HL-60/S4 treated with phorbol 12-myristate 13-acetate at 8.2 ng/mL for 4 days and 3 days (cell line): ENCODE measurements around the gene ATXN2.
"Not testable (repeated sequence)": the region's sequence is repeated elsewhere in the genome, so short reads cannot be mapped to it uniquely, and the experiment has no call there.

Experiments
- in situ Hi-C: fragments of 300-500 bp; cut with MboI; formaldehyde crosslinking; loops from 2 replicates; pipeline ENCODE4 v1.15.0; 2022; ENCODE audit warnings: low sequenced_read_pairs

The ATXN2 gene

GRCh38 chr12:111602348-111602747, 3.2 kb upstream of the ATXN2 start:
- in situ Hi-C loops = no loop called here

- in situ Hi-C loops = not testable (repeated sequence)
Observed at GRCh38 chr12:111600986-111601385, 1.9 kb upstream of the ATXN2 start.

GRCh38 chr12:111600205-111600642, 1.1 kb upstream of the ATXN2 start:
- in situ Hi-C loops = no loop called here

- in situ Hi-C loops = no loop called here
Observed at GRCh38 chr12:111599453-111600204, 514 bp upstream of the ATXN2 start.

GRCh38 chr12:111597831-111598636, 1.1 kb downstream of the ATXN2 start:
- in situ Hi-C loops = no loop called here

- in situ Hi-C loops = no loop called here
Observed at GRCh38 chr12:111596985-111597830, 1.9 kb downstream of the ATXN2 start.

- in situ Hi-C loops = not testable (repeated sequence)
Observed at GRCh38 chr12:111595341-111595835, 3.7 kb downstream of the ATXN2 start.

GRCh38 chr12:111591399-111592010, 7.6 kb downstream of the ATXN2 start:
- in situ Hi-C loops = not testable (repeated sequence)

- in situ Hi-C loops = no loop called here
Observed at GRCh38 chr12:111590552-111590951, 8.6 kb downstream of the ATXN2 start.

- in situ Hi-C loops = no loop called here
Observed at GRCh38 chr12:111589601-111590000, 9.5 kb downstream of the ATXN2 start.

GRCh38 chr12:111588010-111588409, 11.1 kb downstream of the ATXN2 start:
- in situ Hi-C loops = no loop called here

GRCh38 chr12:111586986-111587385, 12.1 kb downstream of the ATXN2 start:
- in situ Hi-C loops = no loop called here

- in situ Hi-C loops = no loop called here
Observed at GRCh38 chr12:111585690-111586089, 13.4 kb downstream of the ATXN2 start.

GRCh38 chr12:111584959-111585358, 14.2 kb downstream of the ATXN2 start:
- in situ Hi-C loops = no loop called here

GRCh38 chr12:111583506-111583905, 15.6 kb downstream of the ATXN2 start:
- in situ Hi-C loops = not testable (repeated sequence)

- in situ Hi-C loops = no loop called here
Observed at GRCh38 chr12:111582133-111582747, 16.9 kb downstream of the ATXN2 start.

- in situ Hi-C loops = no loop called here
Observed at GRCh38 chr12:111581434-111582132, 17.5 kb downstream of the ATXN2 start.

GRCh38 chr12:111580737-111581136, 18.4 kb downstream of the ATXN2 start:
- in situ Hi-C loops = no loop called here

GRCh38 chr12:111580119-111580425, 19.0 kb downstream of the ATXN2 start:
- in situ Hi-C loops = no loop called here

GRCh38 chr12:111578971-111579340, 20.2 kb downstream of the ATXN2 start:
- in situ Hi-C loops = no loop called here
